T-helper 9 cell (primary cell): ENCODE data around the gene DEFB114.
"Not testable (repeated sequence)": the region's sequence is repeated elsewhere in the genome, so short reads cannot be mapped to it uniquely, and the experiment has no call there.

Source experiments
- DNase-seq: peaks from one replicate; pipeline ENCODE4 v3.0.0-alpha.2; 2020
- total RNA-seq, 2 donors: gene quantifications; one replicate each; lab custom pipeline; 2026; lab: John Stamatoyannopoulos, UW

Gene DEFB114, protein sequence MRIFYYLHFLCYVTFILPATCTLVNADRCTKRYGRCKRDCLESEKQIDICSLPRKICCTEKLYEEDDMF
- total RNA-seq, result 0 reads per million in 2 donors

DNA sequence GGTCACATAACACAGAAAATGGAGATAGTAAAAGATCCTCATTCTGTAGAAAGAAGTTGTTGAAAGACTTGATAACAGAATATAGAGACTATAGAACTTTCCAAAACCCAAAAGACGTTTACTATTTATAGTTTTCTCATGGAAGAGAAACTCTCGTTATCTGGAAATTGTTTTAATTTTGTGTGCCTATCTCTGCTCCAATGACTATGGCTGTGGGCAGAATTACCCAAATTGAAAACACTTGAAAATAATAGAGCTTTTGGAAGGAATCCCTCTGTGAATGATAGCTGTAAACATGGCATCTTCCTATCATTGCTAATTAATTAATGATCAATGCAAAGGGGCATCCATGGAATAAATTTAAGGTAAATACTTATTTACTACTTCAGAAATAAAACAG is at the start of gene DEFB114:
TSS of gene DEFB114 (minus strand) at position 101 of the 400 bp plus-strand sequence. CDS start at position 42, 59 bp downstream.
- DNase-seq, result no peak

DNA sequence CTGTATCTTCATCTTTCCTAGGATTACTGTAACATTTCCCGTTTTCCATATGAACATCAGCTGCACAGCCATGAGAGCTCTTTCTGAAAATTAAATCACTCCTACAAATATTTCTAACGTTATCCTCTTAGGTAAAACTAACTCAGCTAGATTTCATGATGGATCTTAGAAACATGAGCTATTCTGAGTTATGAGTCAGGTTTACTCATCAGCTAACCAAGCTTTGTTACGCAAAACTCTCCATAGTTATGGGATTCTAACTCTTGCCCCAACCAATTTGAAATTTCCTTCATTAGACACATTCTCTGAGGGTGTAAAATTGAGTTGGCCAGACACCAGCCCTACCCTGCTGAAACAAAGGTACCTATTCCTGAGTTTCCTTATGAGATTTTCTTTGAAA is 43.9 kb upstream of the DEFB114 start:
- no peak for DNase-seq

DNA sequence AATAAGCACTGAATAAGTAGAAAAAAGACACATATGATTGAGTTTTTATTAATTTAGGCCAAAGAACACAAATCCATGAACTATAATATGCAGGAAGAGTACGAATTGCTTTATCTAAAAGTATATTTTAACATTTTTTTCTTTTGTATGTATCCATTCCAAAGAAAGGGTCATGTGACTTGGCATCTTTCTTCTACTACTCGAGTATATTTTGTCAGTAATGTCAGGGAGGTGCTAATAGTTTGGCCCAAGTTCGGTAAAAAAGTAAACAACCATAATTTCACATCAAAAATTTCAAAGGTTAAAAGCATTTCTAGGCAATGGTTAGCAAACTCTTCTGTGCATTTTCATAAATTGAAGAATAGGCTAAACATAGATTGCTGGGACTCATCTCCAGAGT is 39.2 kb upstream of the DEFB114 start:
- DNase-seq, result no peak

DNA sequence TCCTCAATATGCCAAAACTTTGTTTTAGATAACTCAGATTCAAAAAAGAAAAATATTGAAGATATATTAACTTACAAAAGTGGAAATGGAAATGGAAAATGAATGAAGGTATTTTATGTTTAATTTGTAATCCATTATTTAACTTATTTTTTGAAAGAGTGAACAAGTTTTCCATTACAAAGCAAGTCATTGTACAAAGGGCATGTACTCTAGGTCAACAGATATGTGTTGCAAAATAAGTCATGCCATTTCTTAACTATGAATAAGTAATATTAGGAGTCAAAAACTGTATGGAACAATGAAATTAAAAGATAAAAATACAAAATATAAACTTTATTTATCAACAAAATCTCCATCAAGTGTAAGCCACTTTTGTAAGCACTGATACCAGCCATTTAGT is 31.3 kb upstream of the DEFB114 start:
- DNase-seq, result no peak

DNA sequence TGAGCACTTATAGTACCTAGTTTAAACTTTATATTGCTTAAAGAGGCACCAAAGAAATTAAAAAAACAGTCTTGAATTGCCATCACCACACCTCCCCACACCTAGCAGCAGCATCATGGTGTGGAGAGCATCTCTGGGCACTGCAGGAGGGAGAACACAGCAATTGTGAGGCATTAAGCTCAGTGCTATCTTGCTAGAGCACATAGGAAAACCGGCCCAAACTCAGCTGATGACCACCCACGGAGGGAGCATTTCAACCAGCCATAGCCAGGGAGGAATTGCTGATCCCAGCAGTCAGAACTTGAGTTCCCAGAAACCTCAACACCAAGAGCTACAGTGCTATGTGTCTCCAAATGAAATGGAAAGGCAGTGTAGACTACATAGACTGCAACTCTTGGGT is 24.9 kb upstream of the DEFB114 start:
- no peak for DNase-seq

DNA sequence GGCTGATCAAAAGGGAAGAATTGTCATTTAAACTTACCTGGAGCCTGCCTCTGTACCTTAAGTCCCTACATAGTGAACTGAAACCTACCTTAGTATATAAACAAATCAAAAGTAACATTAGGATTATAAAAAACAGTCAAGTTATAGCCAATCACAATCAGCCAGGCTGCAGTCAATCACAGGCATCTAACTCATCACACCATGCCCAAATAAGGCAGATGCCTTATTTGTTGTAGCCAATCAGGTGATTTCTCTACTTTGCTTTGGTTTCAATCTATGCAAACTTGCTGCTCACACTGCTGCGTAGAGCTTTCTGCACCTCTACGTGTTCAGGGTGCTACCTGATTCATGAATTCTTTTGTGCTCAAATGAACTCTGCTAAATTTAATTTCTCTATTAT is 23.8 kb upstream of the DEFB114 start:
- DNase-seq, result no peak

DNA sequence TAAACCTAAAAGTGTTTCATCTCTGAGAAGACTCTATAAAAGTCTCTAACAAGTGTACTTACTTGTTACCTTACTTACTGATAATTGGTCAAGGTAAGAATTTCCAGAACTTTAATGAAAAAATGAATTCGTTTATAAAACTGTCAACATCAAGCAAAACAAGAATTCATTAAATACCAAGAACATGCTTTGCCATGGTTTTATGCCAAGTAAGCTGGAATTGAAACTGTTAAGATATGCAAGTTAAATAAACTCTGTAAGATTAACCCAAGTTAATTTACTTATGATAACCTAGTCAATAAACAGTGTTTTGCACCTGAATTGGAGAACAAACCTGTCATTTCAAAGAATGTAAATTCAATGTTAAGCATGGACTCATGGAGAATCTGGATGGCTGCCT is 22.6 kb upstream of the DEFB114 start:
- DNase-seq, result no peak

DNA sequence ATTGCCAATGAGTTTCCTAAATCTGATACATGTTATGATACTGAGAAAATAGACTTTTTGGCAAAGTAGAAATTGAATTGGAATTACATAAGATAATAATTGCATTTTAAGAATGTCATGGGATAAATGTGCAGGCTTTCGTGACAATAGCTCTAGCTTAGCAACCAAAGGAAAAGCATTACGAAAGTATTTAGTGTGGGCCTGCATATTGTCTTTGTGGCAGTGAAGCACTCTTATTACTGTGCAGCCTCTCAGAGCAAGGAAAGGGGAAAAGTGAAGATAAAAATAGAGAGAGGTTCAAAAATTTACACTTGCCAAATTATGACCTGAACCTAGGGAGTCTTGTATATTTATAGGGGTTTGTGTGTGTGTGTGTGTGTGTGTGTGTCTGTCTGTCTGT is 18.1 kb upstream of the DEFB114 start:
- no peak for DNase-seq

DNA sequence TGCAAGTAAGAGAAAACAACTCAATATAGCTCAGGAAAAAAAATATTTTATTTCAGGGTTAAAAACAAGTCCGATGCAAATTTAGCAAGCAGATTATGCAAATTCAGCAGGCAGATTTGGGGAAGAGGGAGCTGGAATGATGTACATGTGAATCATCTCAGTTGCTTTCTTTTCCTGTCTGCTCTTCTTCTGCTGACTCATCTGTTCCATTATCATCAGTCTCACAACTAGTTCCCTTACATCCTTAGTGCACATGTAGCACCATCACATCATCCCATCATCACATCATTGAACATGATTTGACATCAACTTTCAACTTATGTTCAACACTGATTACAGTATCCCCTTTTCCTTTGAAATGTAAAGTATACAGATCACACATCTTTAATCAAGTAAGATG is 16.9 kb upstream of the DEFB114 start:
- DNase-seq, result no peak

DNA sequence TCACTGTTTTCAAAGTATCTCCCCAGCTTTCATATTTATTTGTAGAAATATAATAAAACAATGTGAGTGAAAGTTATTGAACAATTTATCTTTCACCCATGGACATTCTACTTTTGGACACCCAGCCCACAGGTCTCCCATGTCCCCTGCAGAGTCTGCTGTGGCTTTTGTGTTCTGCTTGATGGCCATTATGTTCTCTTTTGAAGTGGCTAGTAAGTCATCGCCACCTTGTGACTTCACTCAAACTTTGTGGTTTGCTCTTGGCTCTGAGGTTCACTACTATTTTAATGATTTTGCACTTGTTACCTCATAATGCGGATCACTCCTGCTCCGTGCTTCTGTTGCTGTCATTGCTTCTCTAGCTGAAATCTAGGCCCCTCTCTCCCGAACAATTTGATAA is 15.6 kb upstream of the DEFB114 start:
- no peak for DNase-seq

DNA sequence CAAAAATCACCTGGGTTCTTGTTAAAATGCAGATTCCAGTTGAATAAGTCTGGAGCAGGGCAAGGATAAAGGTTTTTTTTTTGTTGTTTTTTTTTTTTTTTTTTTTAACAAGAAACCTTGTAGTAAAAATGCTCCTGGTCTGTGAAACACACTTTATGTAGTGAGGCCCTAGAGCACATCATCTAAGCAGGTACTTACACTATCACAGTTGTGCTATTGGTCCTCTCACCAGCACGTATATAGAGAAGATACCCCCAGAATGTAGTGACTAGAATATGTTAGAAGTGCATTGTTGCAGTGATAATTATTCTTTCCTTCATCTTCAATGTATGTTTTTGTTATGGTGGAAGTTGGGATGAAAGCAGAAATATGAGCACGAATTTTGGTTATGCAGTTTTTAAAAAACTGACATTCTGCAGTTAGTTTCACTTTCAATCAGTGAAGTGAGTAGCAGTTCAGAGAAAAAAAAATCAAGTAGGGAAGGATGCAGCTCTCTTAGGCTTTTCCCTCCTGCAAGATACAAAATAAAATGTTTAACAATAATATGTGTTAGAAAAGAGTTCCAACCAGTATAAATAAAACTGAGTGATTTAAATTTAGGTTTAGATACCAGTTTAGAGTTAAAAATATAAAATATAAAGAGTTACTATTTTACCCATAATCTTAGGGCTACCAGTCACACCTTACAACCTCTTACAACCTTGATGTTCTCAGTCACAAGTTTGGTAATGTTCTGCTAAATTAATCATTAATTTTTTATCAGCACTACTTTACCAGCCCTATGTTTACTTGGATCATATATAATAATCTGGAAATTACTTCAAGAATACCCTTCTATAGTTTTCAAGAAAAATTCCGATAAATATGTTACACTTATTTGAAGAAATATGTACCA is 14.6 kb upstream of the DEFB114 start:
- no peak for DNase-seq

DNA sequence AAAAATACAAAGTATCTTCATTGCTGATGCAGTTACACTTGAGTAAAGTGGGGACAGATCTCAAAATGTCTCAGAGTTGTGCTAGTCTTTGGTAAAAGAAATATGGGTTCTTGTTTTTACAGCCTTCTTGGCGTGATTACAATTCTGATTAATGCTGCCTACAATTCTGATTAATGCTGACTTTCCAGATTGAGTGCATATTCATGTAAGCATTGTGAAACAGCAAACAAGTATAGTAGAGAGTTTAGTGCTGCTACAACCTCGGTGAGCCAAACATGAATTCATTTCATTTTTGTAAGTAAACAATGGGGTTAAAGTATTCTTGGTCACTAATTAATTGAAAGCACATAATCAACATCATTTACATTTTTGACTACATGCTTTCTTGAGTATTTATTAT is 5.6 kb upstream of the DEFB114 start, which contains the start of gene DEFB113:
TSS of gene DEFB113 (minus strand) at position 21 of the 400 bp plus-strand sequence. CDS start at position 21, 0 bp downstream.
- no peak for DNase-seq

DNA sequence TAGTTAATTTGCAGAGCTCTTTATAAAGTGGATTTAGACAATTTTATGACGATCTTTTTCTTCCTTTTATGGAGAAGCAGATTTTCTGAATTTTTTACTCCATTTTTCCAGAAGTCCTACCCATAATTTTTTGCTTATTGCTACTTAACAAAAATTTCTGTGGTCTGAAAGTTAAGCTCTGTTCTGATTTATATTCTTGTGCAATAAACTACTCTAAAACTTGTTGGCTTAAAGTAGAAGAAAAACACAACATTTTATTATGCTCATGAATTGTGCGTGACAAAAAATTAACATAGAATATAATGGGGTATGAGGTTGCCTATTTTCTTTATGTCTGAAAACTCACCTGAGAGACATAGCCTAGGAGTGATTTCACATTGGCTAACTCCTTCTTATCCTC is 2.9 kb upstream of the DEFB114 start:
- DNase-seq, result no peak

DNA sequence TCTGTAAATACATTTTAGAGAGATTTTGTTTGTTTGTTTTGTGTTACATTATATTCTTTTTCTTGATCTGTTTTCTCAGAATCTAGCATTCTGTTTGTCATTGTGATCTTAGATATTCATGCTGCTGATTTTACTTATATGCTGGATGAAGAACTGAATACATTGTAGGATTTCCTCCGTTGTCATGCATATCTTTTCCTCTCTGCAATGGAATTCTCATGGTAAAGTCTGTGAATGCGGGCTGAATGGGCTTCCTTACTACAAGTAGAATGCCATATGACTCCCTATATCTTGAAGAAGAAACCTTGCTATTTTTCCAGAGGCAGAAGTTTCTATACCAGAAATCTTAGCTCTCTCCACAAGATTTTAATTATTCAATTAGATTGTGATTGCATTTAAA is 2.4 kb upstream of the DEFB114 start:
- DNase-seq, result no peak

DNA sequence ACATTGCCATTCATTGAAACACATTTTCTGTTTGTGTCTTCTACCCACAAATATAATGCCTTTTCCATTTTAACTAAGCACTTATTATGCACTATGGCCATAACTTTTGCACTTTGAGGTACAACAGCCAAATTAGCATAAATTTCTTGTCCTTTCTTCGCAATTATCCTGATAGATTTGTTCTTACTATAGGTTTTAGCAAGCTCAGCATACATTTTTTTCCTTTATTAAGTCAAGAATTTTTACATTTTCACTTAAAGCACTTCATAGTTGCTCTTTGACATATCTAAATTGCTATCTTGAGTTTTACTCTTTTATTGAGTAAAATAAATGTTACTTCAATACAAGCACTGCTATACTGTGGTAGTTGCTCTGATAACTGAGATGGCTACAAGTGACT is 5.8 kb downstream of the DEFB114 start:
- DNase-seq, result no peak

DNA sequence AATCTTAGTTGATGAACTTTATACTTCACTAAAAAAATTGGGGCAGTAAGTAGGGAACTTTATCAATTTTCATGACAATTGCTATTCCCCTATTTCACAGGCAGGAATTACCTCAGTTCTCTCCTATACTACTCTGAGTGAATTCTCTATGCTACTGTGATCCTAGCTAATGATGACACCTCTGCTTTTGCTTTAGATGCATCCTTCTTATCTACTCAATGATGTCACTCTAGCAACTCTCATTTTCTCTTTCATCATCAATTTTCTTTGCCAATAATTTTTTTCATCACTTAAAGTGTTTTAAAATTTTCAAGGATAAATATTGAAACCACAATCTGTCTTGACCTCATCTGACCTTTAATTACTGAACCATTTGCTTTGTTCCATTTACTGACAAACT is 8.1 kb downstream of the DEFB114 start:
- DNase-seq, result no peak

DNA sequence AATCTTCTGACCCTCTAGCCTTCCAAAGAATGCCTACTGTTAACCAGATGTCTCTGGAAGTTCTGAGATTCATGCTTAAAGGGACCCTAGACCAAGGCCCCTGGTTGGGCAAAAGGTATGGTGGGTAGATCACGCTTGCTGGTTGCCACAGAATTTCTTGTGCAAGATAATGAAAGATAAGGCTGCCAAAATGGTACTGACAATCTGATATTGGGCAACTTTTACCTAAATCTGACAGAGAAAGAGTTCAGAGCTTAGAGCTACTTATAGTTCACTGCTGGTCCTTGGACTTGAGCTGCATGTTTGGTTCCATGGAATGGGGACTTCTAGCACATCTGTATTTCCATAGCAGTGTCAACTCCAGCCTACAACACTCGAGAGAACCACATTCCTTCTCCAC is 12.0 kb downstream of the DEFB114 start:
- no peak for DNase-seq

DNA sequence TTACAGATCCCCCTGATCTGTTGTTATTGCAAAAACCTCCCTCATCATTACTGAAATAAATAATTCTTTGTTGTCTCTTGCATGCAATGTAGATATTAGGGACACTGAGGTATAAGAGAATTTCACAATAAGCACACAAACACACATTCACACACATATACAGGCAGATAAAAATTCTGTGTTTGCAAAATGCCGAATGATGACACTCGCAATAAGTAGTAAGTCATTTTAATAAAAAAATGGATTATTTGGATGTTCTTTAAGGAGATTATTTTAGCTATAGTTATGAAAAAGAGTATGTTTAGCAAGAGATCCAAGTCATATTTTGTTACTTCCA is 13.6 kb downstream of the DEFB114 start:
- no peak for DNase-seq

DNA sequence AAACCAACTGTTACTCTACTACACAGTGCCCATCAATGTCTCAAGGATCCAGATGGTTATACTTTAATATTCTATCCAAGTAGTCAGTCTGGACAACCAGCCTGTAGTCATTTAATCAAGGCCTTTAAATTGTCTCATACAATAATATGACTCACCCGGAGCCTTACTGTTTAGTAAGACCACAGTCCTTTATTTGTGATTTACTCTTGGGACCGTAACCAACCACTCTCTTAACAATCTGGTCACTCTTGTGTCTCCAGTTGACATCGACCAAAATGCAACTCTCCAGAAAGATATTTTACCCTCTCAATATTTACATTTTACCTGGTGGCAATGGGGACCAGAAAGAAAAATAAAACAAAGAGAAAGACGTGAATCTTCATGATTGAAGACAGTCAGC is 14.9 kb downstream of the DEFB114 start:
- DNase-seq, result no peak

DNA sequence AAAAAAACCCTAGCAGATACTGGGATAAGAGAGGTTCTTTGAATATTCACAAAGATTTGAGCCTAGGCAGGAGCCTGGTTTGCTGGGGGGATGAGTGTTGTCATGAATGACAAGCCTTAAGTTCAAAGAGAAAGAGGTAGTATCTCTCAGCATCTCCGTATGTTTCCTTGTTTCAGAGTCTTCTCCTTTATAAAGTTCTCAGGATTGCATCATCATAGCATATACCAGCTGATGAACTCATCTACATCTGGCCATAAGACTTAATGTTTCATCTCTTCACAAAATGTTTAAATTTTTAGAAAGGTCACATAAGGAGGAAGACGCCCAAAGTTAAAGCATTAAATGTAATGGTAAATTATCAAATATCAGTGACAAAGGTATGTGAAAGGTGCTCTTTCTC is 17.1 kb downstream of the DEFB114 start:
- DNase-seq, result no peak

DNA sequence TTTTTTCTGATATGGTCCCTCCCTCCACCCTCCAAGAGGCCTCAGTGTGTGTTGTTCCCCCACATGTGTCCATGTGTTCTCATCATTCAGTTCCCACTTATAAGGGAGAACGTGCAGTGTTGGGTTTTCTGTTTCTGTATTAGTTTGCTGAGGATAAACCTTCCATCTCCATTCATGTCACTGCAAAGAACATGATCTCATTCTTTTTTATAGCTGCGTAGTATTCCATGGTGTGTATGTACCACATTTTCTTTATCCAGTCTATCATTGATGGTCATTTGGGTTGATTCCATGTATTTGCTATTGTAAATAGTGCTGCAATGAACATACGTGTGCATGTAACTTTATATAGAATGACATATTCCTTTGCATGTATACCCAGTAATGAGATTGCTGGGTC is 19.9 kb downstream of the DEFB114 start:
- not testable (repeated sequence) for DNase-seq

DNA sequence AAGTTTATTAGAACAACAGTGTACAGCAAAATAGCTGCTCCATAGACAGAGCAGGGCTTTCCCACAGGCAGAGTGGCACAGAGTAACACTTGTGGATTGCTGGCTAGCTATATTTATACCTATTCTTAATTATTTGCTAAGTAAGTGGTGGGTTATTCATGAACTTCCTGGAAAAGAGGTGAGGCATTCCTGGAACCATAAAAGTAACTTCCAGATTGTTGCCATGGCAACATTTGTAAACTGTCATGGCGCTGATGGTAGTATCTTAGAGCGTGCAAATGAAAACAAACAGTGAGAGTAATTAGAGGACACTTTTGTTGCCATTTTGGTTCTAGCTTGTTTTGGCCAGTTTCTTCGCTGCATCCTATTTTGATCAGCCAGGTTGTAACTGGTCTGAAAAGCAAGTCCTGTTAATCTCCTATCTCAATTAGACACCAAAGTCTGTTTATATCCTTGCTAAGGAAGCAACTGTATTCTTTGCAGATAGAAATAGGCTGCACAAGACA is 23.9 kb downstream of the DEFB114 start:
- DNase-seq, result no peak

DNA sequence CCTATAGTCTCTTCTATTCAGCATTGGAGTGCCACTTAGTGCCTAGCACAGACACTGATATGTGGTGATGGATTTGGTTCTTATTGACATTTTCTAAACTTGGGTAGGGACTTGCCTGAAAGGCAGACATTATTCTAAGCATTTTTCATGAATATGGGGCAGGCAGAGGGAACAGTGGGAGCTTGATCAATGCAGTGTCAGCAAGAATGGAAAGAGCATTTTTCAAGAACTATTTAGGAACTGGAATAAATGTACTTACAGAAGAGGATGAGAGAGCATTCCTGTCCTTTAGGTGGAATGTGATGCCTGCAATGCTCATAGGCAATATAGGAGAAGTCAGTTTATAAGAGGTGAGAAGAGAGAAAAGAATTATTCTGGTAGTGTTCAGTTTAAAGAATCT is 26.2 kb downstream of the DEFB114 start:
- DNase-seq, result no peak

DNA sequence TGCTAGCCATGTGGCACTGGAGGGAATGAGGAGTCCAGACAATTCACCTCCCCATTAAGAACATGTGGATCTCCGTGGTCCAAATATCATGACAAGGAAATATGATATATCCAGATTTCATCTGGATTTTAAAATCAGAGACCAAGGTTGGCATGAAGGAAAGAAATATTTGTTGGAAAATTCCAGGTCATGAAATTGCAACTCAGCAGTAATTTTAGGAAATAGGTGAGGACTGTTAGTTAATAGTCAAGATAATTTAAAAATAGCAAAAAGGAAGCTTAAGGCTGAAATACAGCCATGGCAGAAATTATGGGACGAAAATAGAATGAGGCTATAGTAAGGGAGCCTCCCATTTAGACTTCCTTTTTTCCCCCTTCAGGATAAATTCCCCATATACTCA is 26.9 kb downstream of the DEFB114 start:
- DNase-seq, result no peak

DNA sequence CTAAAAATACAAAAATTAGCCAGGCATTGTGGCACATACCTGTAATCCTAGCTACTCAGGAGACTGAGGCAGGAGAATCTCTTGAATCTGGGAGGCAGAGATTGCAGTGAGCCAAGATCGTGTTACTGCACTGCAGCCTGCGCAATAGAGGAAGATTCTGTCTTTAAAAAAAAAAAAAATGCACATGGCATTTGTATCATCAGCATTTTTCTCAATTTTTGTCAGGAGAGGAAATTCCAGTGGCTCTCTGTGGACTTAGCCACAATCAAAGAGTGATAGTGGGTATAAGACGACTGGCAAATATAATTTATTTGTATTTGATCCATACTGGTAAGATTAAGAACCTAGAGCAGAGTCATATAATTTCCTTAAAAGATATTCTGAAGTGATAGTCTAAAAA is 28.6 kb downstream of the DEFB114 start:
- no peak for DNase-seq
